Measurements from ENCODE around the gene DRAM1.

DRAM1 gene

GRCh38 chr12:101942250-101942605, 64.8 kb downstream of the DRAM1 start:
- no peak for DNase-seq

DNA sequence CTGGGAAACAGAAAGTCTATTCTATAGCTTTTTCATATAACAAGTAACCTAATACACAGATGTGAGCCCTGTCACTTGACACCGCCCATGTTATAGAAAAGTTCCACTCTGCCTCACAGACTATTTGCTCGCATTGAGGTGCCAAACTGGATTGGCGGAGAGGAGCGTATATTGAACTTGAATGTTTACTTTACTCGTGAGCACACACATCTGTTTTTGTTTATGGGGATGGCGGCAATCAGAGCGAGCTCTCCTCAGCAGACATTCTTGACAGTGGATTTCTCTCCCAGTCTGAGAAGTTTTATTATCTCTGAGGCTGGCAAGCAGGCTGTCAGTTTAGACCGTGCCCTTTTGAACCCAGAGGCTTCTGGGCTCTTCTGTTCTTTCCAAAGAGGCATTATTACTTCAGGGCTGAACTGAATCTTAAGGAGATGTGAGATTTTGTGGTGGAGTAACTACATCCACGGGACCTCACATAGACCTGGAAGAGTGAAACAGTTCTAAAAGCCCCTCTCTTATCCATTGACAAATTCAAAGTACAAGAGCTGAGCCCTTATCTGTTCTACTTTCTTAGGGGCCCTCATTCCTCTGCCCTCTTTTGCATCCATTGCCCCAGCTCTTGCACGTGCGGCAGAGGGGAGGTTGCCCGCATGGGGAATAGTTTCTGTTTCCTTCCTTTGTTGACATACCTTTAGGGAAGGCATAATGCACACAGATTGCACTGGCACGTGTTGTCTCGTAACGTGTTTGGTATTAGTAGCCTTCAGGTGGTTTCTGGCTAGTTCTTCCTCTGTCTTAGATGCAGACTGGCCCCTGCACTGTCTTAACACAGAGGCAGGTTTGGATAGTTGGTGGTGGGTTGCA, 68.2 kb downstream of the DRAM1 start:
- no peak for DNase-seq

DNA sequence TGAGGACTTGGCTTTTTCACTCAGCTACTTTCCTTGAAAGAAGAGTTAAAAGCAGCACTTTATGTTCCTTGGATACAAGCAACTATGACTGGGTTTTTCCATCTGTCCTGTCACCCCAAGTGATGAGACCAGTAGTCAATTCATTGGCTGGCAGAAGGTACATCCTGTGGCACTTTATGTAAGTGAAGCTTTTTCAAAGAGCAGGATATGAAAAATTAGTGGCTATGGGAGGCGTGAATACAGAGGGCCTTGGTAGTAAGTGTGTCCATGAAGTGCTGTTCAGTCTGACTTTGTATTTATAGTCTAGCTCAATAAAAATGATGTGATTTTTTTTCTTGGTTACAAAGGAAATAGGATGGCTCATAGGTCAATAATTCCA, 68.8 kb downstream of the DRAM1 start:
- no peak for DNase-seq

DNA sequence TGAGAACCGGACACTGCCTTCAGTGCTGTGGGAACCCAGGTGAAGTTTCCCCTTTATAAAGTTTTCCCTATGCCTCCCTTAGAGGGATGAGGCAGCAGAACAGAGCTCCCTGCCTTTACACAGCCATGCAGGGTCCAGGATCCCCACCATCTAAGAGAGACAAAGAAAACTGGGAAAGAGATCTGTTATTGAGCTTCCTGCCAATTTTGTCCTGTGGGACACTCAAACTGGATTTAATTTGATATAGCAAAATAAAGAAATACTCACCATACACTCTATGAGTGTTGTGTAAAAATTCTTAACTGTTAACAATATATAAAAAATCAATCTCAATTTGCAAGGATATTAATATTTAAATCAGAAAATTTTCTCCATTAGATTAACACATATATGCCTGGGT, 69.9 kb downstream of the DRAM1 start:
- no peak for DNase-seq

- DNase-seq, result no peak
These were observed 71.0 kb downstream of the DRAM1 start for GRCh38 chr12:101948365-101948764.

GRCh38 chr12:101951002-101951670, 73.8 kb downstream of the DRAM1 start:
- DNase-seq, result no peak

DNA sequence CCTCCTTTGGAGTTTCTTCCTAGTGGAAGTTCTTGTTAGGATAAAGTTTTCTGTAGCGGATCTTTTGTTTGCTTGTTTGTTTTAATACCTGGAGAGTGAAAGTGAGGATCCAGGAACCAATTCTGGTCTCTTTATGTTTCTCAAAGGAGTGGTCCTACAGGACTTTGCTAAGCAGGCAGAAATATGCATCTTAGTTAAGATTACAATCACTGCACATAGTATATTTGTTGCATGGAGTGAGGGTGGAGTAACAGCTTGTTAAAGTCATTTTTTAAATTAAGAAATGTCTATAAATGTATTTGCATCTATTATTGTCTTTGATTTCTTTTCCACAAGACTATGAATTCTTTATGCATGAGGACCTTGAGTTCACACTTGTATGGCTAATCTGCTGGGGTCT, 76.7 kb downstream of the DRAM1 start:
- DNase-seq, result no peak

- no peak for DNase-seq
These were observed 77.3 kb downstream of the DRAM1 start for GRCh38 chr12:101954676-101955075.

DNA sequence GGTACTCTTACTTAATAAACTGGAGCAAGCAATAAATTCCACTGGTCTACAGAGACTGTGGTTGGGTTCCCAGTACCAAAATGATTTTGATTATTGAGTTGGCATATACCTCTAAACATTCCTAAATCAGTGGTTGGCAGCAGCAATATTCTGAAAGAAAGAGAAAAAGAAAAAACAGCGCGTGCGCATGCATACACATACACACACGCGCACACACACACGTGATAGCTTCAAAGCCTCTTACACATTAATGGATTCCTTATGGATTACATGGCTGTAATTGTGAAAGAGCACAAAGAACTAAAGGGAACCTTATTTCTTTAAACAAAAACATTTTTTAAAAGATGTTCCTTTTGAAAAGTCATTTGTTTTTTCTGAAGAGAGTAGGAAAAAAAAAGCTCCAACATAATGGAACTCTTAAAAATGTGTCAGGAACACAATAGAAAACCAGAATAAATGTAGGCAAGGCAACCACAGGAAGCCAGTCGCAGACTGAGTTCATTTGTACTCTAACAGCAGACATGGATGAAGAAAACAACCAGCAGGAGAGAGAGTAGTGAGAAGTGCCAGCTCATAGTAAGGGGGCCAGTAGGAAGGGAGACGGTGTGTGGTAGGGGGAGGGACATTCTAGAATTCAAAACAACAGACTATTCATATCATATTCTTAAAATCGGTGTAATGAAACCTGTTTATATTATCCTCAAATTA, 80.0 kb downstream of the DRAM1 start:
- no peak for DNase-seq

DNA sequence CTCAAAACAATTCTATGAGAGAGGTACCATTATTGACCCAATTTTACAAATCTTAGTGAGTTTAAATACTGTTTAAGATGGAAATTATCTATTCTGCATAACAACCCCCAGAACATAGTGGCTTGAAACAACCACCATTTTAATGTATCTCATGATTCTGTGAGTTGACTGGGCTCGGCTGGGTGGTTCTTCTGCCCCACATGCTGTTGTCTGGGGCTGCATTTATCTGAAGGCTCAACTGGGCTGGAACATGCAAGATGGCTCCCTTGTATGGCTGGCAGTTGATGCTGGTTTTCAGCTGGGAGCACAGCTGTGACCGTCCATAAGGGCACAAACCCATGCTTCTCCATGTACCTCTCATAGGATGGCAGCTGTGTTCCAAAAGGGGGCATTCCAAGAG, 82.2 kb downstream of the DRAM1 start:
- DNase-seq, result no peak

GRCh38 chr12:101962486-101962885, 85.1 kb downstream of the DRAM1 start:
- DNase-seq, result no peak

- DNase-seq, result no peak
These were observed 86.3 kb downstream of the DRAM1 start for GRCh38 chr12:101963697-101964096.

- DNase-seq, result no peak
These were observed 89.1 kb downstream of the DRAM1 start for GRCh38 chr12:101966496-101966895.

DNA sequence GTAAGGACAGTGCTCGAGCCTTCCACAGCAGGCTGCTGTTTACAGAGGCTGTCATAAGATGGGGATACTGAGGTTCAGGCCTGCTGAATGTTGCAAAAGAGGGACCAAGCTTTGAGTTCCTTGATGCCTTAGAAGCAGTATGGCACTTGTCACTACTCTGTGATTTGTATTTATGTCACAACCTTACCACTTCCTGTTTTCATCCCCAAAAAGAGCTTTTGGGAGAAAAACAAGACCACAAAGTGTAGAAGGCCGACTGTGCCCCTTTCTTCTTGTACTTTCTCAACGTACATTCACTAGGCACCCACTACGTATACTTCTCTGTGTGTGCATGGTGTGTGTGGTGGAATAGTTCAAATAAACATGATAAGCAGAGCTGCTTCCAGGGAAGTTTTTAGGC, 90.1 kb downstream of the DRAM1 start:
- no peak for DNase-seq

DNA sequence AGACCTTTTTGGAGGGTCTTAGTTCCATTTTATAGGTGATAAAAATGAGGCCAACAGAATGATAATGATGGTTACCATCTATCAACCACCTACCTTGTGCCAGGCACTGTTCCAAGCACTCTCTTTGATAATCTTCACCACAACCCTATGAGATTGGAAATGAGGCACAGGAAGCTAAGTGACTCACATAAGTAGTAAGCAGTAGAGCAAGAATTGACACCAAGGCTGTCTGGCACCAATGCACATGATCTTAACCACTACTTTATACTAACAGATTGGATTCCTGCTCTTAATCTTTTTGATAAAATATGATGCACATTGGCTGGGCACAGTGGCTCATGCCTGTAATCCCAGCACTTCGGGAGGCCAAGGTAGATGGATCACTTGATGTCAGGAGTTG, 91.4 kb downstream of the DRAM1 start:
- no peak for DNase-seq
